HCT116 (cell line): ENCODE data around the gene ZBTB1. TPM values are rescaled to one million over a fixed set of nuclear protein-coding genes. Genes with fewer than 3 reads are reported as not detected.

Source experiments
- ATAC-seq: fragments of 200-7000 bp; cut with Tn5 transposase; 2 replicates; pipeline ENCODE4 v1.9.1; 2020; ENCODE audit warnings: mild to moderate bottlenecking, moderate library complexity
- BruUV-seq: library from RNA; stranded (reverse); fragments of 400-500 nt; replicated peaks from 2 replicates; lab custom pipeline; 2021; lab: Mats Ljungman, UMichigan
- CTCF ChIA-PET: fragments of 300-600 bp; sonication (Branson Sonifier 250); formaldehyde crosslinking; loops from one replicate; lab custom pipeline; 2021; ENCODE audit warnings: antibody characterized with exemption; lab: Charles Lee
- POLR2A ChIA-PET: fragments of 300-600, 350-600 bp; sonication (Branson Sonifier 250); formaldehyde crosslinking; loops from one replicate; lab custom pipeline; 2021; ENCODE audit warnings: antibody characterized with exemption; lab: Charles Lee
- RAD21 ChIA-PET, 2 experiments: fragments of 300-600 bp; sonication (Branson Sonifier 250); formaldehyde crosslinking; loops; one replicate each; lab custom pipeline; 2023; ENCODE audit warnings: low total read pairs in 2 of 2; ENCODE audit not compliant: uncharacterized antibody in 2 of 2, unreplicated experiment in 2 of 2, low non-redundant PET in 1 of 2; lab: Charles Lee
- DNase-seq: peaks from one replicate; pipeline ENCODE4 v3.0.0-alpha.2; 2010; ENCODE audit warnings: low read depth, low spot score
- H2AFZ ChIP-seq: fragments of 200-600 bp; shearing (Covaris generic), sonication (generic); 2 replicates; pipeline ENCODE4 v1.6.1; 2017; ENCODE audit warnings: low read depth, mixed run types, mixed read lengths, antibody characterized with exemption, low read length; ENCODE audit not compliant: poor library complexity, severe bottlenecking
- H3K27ac ChIP-seq: 2 replicates; pipeline ENCODE4 v1.5.1; 2012; ENCODE audit warnings: low read depth, low read length
- H3K27me3 ChIP-seq: fragments of 200-600 bp; sonication (generic); 2 replicates; pipeline ENCODE4 v1.6.1; 2016; ENCODE audit warnings: mixed run types, low read length, mixed read lengths; ENCODE audit not compliant: insufficient read depth
- H3K36me3 ChIP-seq, 2 experiments: fragments of 200-500 bp in 1 of 2; fragments of 200-600 bp in 1 of 2; sonication (Bioruptor generic) in 1 of 2; sonication (generic) in 1 of 2; 2 replicates each; pipeline versions ENCODE4 v1.5.1 to v1.6.1; 2014 to 2016; ENCODE audit warnings: low read length in 2 of 2, inconsistent platforms in 1 of 2, mixed read lengths in 1 of 2, mixed run types in 1 of 2; ENCODE audit not compliant: insufficient read depth in 2 of 2, control insufficient read depth in 1 of 2
- H3K4me1 ChIP-seq, 2 experiments: fragments of 200-600 bp in 1 of 2; sonication (generic) in 1 of 2; 2 replicates each; pipeline versions ENCODE4 v1.5.1 to v1.6.1; 2012 to 2017; ENCODE audit warnings: low read length in 2 of 2, inconsistent platforms in 1 of 2, mild to moderate bottlenecking in 1 of 2, mixed read lengths in 1 of 2, mixed run types in 1 of 2, moderate library complexity in 1 of 2; ENCODE audit not compliant: insufficient read depth in 2 of 2, control insufficient read depth in 1 of 2
- H3K4me2 ChIP-seq: fragments of 200-600 bp; sonication (generic); 2 replicates; pipeline ENCODE4 v1.6.1; 2017; ENCODE audit warnings: mixed run types, low read length, mixed read lengths
- H3K4me3 ChIP-seq, 2 experiments: fragments of 200-600 bp in 1 of 2; sonication (generic) in 1 of 2; replicated peaks in 1 of 2; 2 replicates each; pipeline ENCODE4 v1.5.1; 2011 to 2016; ENCODE audit warnings: low read length in 2 of 2, control low read depth in 1 of 2, low read depth in 1 of 2, mild to moderate bottlenecking in 1 of 2, mixed read lengths in 1 of 2, mixed run types in 1 of 2
- H3K79me2 ChIP-seq: fragments of 200-600 bp; sonication (generic); 2 replicates; pipeline ENCODE4 v1.6.1; 2017; ENCODE audit warnings: mild to moderate bottlenecking, mixed run types, low read length, moderate library complexity, mixed read lengths; ENCODE audit not compliant: insufficient read depth
- H3K9ac ChIP-seq: fragments of 200-600 bp; sonication (generic); 2 replicates; pipeline ENCODE4 v1.6.1; 2016; ENCODE audit warnings: low read length, mixed read lengths
- H3K9me2 ChIP-seq: fragments of 200-600 bp; sonication (generic), shearing (Covaris generic); 2 replicates; pipeline ENCODE4 v1.6.1; 2017; ENCODE audit warnings: mixed run types, mild to moderate bottlenecking, moderate library complexity; ENCODE audit not compliant: insufficient read depth
- H3K9me3 ChIP-seq, 2 experiments: fragments of 200-500 bp in 1 of 2; fragments of 200-600 bp in 1 of 2; sonication (Bioruptor generic) in 1 of 2; sonication (generic) in 1 of 2; 2 replicates each; pipeline ENCODE4 v1.6.1; 2014 to 2017; ENCODE audit warnings: low read length in 2 of 2, mixed read lengths in 2 of 2, inconsistent platforms in 1 of 2, low read depth in 1 of 2, mild to moderate bottlenecking in 1 of 2, mixed run types in 1 of 2, moderate library complexity in 1 of 2; ENCODE audit not compliant: control insufficient read depth in 1 of 2, insufficient read depth in 1 of 2
- H4K20me1 ChIP-seq: fragments of 200-600 bp; sonication (generic), shearing (Covaris generic); 2 replicates; pipeline ENCODE4 v1.6.1; 2017; ENCODE audit warnings: mixed run types, mild to moderate bottlenecking, moderate library complexity; ENCODE audit not compliant: insufficient read depth
- ATF3 ChIP-seq: IDR thresholded peaks from 2 replicates; pipeline ENCODE4 v1.6.1; 2012
- CBX3 ChIP-seq: IDR thresholded peaks from 2 replicates; pipeline ENCODE4 v1.6.1; 2012; ENCODE audit warnings: low read depth
- CEBPB ChIP-seq: IDR thresholded peaks from 2 replicates; pipeline ENCODE4 v1.6.1; 2012; ENCODE audit warnings: low read depth
- ELF1 ChIP-seq: IDR thresholded peaks from 2 replicates; pipeline ENCODE4 v1.6.1; 2012; ENCODE audit warnings: low read depth, borderline replicate concordance
- EZH2 ChIP-seq: fragments of 200-600 bp; sonication (generic); IDR thresholded peaks from 2 replicates; pipeline ENCODE4 v1.6.1; 2017; ENCODE audit warnings: antibody characterized with exemption, mixed run types
- POLR2A ChIP-seq: IDR thresholded peaks from 2 replicates; pipeline ENCODE4 v1.7.0; 2011; ENCODE audit warnings: borderline replicate concordance; ENCODE audit not compliant: insufficient read depth, insufficient read length; ENCODE audit errors: extremely low read depth
- POLR2AphosphoS5 ChIP-seq: IDR thresholded peaks from 2 replicates; pipeline ENCODE4 v1.6.1; 2011; ENCODE audit warnings: mild to moderate bottlenecking, low read depth, low read length, moderate library complexity
- SIN3A ChIP-seq: IDR thresholded peaks from 2 replicates; pipeline ENCODE4 v1.6.1; 2012; ENCODE audit warnings: low read depth
- TCF7L2 ChIP-seq: IDR thresholded peaks from 2 replicates; pipeline ENCODE4 v1.7.0; 2011; ENCODE audit warnings: borderline replicate concordance, inconsistent platforms; ENCODE audit not compliant: insufficient read depth, insufficient read length; ENCODE audit errors: extremely low read depth
- YY1 ChIP-seq: IDR thresholded peaks from 2 replicates; pipeline ENCODE4 v1.6.1; 2011; ENCODE audit warnings: low read length, low read depth, moderate library complexity, mild to moderate bottlenecking; ENCODE audit not compliant: insufficient replicate concordance; ENCODE audit errors: extremely low read depth
- ZNF274 ChIP-seq: fragments of 200-500 bp; sonication (Bioruptor generic); IDR thresholded peaks from 2 replicates; pipeline ENCODE4 v1.6.1; 2014; ENCODE audit warnings: mild to moderate bottlenecking, low read depth, low read length, inconsistent platforms
- intact Hi-C: fragments of 100-400 bp; cut with micrococcal nuclease; formaldehyde crosslinking; loops from 2 replicates; pipeline ENCODE4 v1.10.0; 2022
- total RNA-seq: library from RNA; stranded (reverse); gene quantifications from one replicate; pipeline ENCODE4 v1.2.1, GENCODE V29; 2021; ENCODE audit not compliant: unreplicated experiment
- TF ChIP-seq, protein P1 (sequence below): IDR thresholded peaks from 2 replicates; pipeline ENCODE4 v1.6.1; 2012; ENCODE audit warnings: low read depth
- TF ChIP-seq, protein P2 (sequence below): IDR thresholded peaks from 2 replicates; pipeline ENCODE4 v1.6.1; 2011; ENCODE audit warnings: mild to moderate bottlenecking, low read length, moderate library complexity; ENCODE audit not compliant: insufficient replicate concordance; ENCODE audit errors: extremely low read depth

The ZBTB1 gene
- total RNA-seq, 1 experiment from 2014 or later: 20.6 TPM

DNA sequence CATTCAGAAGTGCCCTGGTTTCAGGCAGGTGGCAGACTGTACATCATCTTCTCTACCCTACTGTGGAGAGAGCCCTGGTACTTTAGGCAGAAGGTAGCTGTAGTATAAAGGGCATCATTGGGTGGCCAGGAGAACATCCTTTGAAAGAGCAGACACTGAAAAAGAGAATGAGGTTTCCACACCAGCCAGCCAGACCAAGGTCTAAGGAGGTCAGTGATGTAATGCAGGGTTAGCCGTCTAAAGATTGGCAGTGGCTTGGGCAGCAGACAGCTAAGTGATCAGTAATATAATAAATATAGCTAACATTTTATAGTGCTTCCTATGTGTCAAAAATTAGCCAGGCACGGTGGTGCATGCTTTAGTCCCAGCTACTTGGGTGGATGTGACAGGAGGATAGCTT, 12.9 kb upstream of the ZBTB1 start:
- no peak overlapping the region for H2AFZ ChIP-seq
- peaks cover 25 to 29% of the 10 kb centered on the region in 2 experiments for H3K36me3 ChIP-seq
- no peaks in the 10 kb centered on the region for H3K9me3 ChIP-seq
- ChIA-PET POLR2A (no interaction called here), RAD21 (no interaction called here), CTCF (no interaction called here)
- no peak overlapping the region for H3K9ac ChIP-seq
- no peaks in the 10 kb centered on the region for H3K9me2 ChIP-seq
- no peak overlapping the region for H3K4me3 ChIP-seq
- no peaks in the 10 kb centered on the region for H3K4me1 ChIP-seq
- intact Hi-C loops: no loop called here
- H3K79me2 ChIP-seq: peaks cover 6% of the 10 kb centered on the region; the same call in 1 of the 2 replicates
- no peak overlapping the region for H3K4me2 ChIP-seq
- ATAC-seq (no peak), DNase-seq (no peak)
- no peaks in the 10 kb centered on the region for H4K20me1 ChIP-seq
- TF ChIP-seq CBX3 (no peak), SIN3A (no peak), POLR2A (no peak), YY1 (no peak), ZNF274 (no peak)
- TF ChIP-seq, protein P1, sequence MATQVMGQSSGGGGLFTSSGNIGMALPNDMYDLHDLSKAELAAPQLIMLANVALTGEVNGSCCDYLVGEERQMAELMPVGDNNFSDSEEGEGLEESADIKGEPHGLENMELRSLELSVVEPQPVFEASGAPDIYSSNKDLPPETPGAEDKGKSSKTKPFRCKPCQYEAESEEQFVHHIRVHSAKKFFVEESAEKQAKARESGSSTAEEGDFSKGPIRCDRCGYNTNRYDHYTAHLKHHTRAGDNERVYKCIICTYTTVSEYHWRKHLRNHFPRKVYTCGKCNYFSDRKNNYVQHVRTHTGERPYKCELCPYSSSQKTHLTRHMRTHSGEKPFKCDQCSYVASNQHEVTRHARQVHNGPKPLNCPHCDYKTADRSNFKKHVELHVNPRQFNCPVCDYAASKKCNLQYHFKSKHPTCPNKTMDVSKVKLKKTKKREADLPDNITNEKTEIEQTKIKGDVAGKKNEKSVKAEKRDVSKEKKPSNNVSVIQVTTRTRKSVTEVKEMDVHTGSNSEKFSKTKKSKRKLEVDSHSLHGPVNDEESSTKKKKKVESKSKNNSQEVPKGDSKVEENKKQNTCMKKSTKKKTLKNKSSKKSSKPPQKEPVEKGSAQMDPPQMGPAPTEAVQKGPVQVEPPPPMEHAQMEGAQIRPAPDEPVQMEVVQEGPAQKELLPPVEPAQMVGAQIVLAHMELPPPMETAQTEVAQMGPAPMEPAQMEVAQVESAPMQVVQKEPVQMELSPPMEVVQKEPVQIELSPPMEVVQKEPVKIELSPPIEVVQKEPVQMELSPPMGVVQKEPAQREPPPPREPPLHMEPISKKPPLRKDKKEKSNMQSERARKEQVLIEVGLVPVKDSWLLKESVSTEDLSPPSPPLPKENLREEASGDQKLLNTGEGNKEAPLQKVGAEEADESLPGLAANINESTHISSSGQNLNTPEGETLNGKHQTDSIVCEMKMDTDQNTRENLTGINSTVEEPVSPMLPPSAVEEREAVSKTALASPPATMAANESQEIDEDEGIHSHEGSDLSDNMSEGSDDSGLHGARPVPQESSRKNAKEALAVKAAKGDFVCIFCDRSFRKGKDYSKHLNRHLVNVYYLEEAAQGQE: no peak
- no peaks in the 10 kb centered on the region for H3K27me3 ChIP-seq
- BruUV-seq: no TSS peak
- H3K27ac ChIP-seq: no peak overlapping the region

- intact Hi-C loops: no loop called here
- ATAC-seq (no peak), DNase-seq (no peak)
- no TSS peak for BruUV-seq
- Histone ChIP-seq H3K79me2 (peaks cover 17% of the 10 kb centered on the region), H3K4me3 (no peak overlapping the region), H3K27ac (no peak overlapping the region), H3K9me2 (no peaks in the 10 kb centered on the region), H3K27me3 (no peaks in the 10 kb centered on the region), H3K4me1 (no peaks in the 10 kb centered on the region), H2AFZ (no peak overlapping the region), H3K36me3 (peaks cover 11 to 14% of the 10 kb centered on the region in 2 experiments; a peak in 3 of 4 replicates), H3K4me2 (no peak overlapping the region), H4K20me1 (no peaks in the 10 kb centered on the region), H3K9ac (no peak overlapping the region), H3K9me3 (no peaks in the 10 kb centered on the region)
- ChIA-PET POLR2A (no interaction called here), RAD21 (no interaction called here), CTCF (no interaction called here)
- TF ChIP-seq, protein P2, sequence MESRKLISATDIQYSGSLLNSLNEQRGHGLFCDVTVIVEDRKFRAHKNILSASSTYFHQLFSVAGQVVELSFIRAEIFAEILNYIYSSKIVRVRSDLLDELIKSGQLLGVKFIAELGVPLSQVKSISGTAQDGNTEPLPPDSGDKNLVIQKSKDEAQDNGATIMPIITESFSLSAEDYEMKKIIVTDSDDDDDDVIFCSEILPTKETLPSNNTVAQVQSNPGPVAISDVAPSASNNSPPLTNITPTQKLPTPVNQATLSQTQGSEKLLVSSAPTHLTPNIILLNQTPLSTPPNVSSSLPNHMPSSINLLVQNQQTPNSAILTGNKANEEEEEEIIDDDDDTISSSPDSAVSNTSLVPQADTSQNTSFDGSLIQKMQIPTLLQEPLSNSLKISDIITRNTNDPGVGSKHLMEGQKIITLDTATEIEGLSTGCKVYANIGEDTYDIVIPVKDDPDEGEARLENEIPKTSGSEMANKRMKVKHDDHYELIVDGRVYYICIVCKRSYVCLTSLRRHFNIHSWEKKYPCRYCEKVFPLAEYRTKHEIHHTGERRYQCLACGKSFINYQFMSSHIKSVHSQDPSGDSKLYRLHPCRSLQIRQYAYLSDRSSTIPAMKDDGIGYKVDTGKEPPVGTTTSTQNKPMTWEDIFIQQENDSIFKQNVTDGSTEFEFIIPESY: no peak
- TF ChIP-seq CEBPB: no peak
- TF ChIP-seq POLR2AphosphoS5: no peak
- TF ChIP-seq ATF3: no peak
- TF ChIP-seq SIN3A: no peak
- TF ChIP-seq EZH2: no peak
- no peak for TF ChIP-seq TCF7L2
- TF ChIP-seq ZNF274: no peak
- no peak for TF ChIP-seq POLR2A
- no peak for TF ChIP-seq CBX3
- no peak for TF ChIP-seq ELF1
These were observed 11.1 kb upstream of the ZBTB1 start for GRCh38 chr14:64493455-64493854.
